Left ventricle myocardium inferior (tissue), 1 donor: Measurements from ENCODE around the gene GNPDA1. TPM values are rescaled to one million over a fixed set of nuclear protein-coding genes. Genes with fewer than 3 reads are reported as not detected.

Source experiments
- DNase-seq: peaks from one replicate; pipeline ENCODE4 v3.0.0-alpha.2; 2020
- H3K27ac ChIP-seq: fragments of 200-600 bp; replicated peaks from 2 replicates; pipeline ENCODE4 v1.8.0; 2021
- H3K27me3 ChIP-seq: fragments of 200-600 bp; 2 replicates; pipeline ENCODE4 v1.8.0; 2021; ENCODE audit warnings: low read depth
- H3K36me3 ChIP-seq: fragments of 200-600 bp; 2 replicates; pipeline ENCODE4 v1.8.0; 2021
- H3K4me1 ChIP-seq: fragments of 200-600 bp; 2 replicates; pipeline ENCODE4 v1.8.0; 2021
- H3K4me3 ChIP-seq: fragments of 200-600 bp; 2 replicates; pipeline ENCODE4 v1.8.0; 2021; ENCODE audit warnings: mild to moderate bottlenecking, moderate library complexity
- H3K9me3 ChIP-seq: fragments of 200-600 bp; replicated peaks from 2 replicates; pipeline ENCODE4 v1.8.0; 2021
- CTCF ChIP-seq: fragments of 200-600 bp; IDR thresholded peaks from 2 replicates; pipeline ENCODE4 v1.8.0; 2021; ENCODE audit warnings: antibody characterized with exemption, mild to moderate bottlenecking, borderline replicate concordance
- intact Hi-C: fragments of 100-400 bp; cut with micrococcal nuclease; formaldehyde crosslinking; loops from one replicate; pipeline ENCODE4 v1.11.0; 2022
- total RNA-seq: library from RNA; stranded (reverse); fragmentation: NEBNext Ultra II Directional; extraction: Animal tissue kit (Norgen Biotek cat#: 25700); gene quantifications from one replicate; pipeline ENCODE4 v1.2.1, GENCODE V29; 2021
- donor health status: DM: no; HTN: yes; CAD: no; lungs with severe emphysema.

GNPDA1 gene
- total RNA-seq, 1 donor from 2014 or later = 24.3 TPM

DNA sequence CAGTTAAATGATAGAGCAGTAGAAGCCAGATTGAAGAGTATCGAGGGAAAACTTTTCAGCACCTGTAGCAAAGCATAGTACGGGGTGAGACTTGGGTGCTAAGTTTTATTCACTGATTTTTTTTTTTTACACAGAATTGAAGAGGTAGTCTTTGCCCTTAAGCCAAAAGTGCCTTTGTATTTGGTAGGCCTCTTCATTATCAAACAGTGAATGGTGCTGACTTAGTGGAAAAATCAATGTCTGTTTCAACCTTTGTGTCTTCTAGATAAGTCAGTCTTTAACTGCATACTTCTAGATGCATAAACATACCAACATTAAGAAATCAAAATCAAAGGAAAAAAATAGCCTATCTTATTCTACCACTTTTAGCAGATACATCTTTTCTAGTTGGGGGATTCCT lies 30.2 kb downstream of the GNPDA1 start:
- H3K4me1 ChIP-seq = peaks cover 12% of the 10 kb centered on the region
- intact Hi-C loops = no loop called here
- H3K27me3 ChIP-seq = no peaks in the 10 kb centered on the region
- H3K4me3 ChIP-seq = no peak overlapping the region
- TF ChIP-seq CTCF = no peak
- peaks cover 96% of the 10 kb centered on the region for H3K36me3 ChIP-seq
- DNase-seq = no peak
- H3K9me3 ChIP-seq = no peaks in the 10 kb centered on the region
- no peak overlapping the region for H3K27ac ChIP-seq

DNA sequence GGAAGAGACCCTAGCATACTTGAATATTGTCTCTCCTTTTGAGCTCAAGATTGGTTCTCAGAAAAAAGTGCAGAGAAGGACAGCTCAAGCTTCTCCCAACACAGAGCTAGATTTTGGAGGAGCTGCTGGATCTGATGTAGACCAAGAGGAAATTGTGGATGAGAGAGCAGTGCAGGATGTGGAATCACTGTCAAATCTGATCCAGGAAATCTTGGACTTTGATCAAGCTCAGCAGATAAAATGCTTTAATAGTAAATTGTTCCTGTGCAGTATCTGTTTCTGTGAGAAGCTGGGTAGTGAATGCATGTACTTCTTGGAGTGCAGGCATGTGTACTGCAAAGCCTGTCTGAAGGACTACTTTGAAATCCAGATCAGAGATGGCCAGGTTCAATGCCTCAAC lies 34.4 kb downstream of the GNPDA1 start:
- DNase-seq = no peak
- H3K9me3 ChIP-seq = no peaks in the 10 kb centered on the region
- no peak for TF ChIP-seq CTCF
- H3K4me1 ChIP-seq = peaks cover 54% of the 10 kb centered on the region
- no peak overlapping the region for H3K4me3 ChIP-seq
- H3K36me3 ChIP-seq = peaks cover 87% of the 10 kb centered on the region
- H3K27me3 ChIP-seq = no peaks in the 10 kb centered on the region
- peak overlapping the region; percentile 17 for H3K27ac ChIP-seq
- intact Hi-C loops = no loop called here

- Histone ChIP-seq H3K27me3 (no peaks in the 10 kb centered on the region), H3K4me1 (peaks cover 66% of the 10 kb centered on the region), H3K27ac (no peak overlapping the region), H3K4me3 (no peak overlapping the region), H3K9me3 (no peaks in the 10 kb centered on the region), H3K36me3 (peaks cover 86% of the 10 kb centered on the region)
- TF ChIP-seq CTCF = no peak
- intact Hi-C loops = no loop called here
- no peak for DNase-seq
These were observed 36.7 kb downstream of the GNPDA1 start for GRCh38 chr5:141976176-141976575.

DNA sequence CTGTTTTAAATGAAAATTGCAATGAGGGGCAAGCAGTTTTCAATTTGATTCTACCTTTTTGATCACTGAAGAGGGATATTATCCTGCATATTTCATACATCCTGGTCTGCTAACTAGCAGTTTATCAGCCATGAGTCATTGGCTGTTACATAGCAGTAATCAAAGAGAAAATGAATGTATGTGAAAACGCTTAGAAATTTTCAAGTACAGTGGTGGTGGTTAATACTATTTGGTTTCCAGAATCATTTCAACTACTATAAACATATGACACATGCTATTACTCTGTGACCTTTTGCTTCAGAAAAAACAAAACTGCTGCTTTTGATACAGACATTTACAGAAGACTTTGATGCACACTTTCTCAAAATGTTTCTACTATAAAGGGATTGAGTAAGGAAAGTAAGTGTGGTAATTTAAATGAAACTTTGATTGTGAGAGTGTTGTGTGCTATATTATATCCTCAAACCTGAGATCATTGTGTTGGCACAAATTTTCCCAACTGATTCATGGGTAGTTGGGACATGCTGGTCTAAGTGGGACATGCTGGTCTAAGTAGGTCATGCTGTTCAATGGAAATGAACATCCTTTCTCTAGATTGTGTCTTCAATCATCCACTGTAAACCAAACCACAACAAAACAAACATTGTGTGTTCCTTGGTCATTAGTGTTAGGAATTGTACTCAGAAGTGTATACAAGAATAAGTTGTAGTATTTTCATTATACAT lies 38.8 kb downstream of the GNPDA1 start:
- intact Hi-C loops = no loop called here
- Histone ChIP-seq H3K4me3 (no peak overlapping the region), H3K27ac (no peak overlapping the region), H3K4me1 (peaks cover 88% of the 10 kb centered on the region), H3K27me3 (no peaks in the 10 kb centered on the region), H3K9me3 (no peaks in the 10 kb centered on the region), H3K36me3 (peaks cover 72% of the 10 kb centered on the region)
- no peak for DNase-seq
- no peak for TF ChIP-seq CTCF

DNA sequence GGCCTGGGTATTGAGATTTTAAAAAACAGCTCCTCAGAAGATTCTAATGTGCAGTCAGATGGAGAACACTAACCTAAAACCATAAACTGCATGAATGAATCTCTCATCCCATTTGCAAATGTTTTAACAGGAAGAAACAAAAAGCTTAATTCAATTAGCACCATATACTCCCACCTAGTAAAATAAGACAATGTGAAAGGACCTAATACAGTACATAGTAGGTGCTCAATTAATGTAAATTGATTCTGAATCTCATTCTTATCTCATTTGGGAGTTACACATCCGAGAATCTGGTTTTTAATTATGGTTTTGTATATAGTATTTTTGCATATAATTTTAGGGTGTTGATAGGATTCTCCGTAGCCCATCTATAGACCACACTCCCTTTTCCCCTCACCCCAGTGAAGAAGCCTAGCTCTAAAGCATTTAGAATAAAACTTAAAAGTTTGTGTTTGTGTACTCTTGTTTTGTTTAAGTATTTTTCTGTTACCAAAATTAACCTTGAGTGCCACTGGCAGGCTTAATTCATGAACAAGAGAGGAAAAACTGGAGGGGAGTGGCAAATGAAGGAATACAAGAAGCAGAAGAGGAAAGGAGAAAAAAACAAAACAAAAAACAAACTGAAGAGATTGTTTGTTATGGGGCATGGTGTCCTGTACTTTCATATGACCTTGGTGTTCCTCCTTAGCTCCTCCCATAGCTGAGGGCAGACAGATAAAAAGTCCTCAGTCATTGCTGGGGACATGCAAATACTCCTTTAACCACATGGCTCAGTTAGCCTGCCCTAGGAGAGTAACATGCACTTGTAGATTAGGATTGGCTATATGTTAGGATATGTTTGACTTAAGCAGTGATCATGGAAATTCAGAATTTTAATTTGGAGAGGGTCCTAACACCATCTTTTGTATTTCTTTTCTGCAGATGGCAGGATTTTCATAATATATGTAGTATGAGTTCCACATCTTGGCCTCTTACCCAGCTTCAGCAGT lies 42.8 kb downstream of the GNPDA1 start:
- intact Hi-C loops = loop anchor here (10.0 kb wide), 1 partner anchor 55 kb away; no protein-coding TSS in a partner anchor
- DNase-seq = no peak

More for the DNA sequence above, 42.8 kb downstream of the GNPDA1 start:
- Histone ChIP-seq H3K36me3 (peaks cover 45% of the 10 kb centered on the region), H3K27ac (peak overlapping the region; percentile 99), H3K9me3 (no peaks in the 10 kb centered on the region), H3K4me1 (peaks cover 58% of the 10 kb centered on the region), H3K27me3 (no peaks in the 10 kb centered on the region), H3K4me3 (peak overlapping the region; percentile 89)
- TF ChIP-seq CTCF = no peak
